ENCODE measurements around the gene ZMPSTE24. TPM values are rescaled to one million over a fixed set of nuclear protein-coding genes. Genes with fewer than 3 reads are reported as not detected.

ZMPSTE24 gene
- total and polyA plus RNA-seq, 10 of the 15 experiments (the other 5 are each of a cell fraction or from before 2014, with no cell fraction given): 21.5 to 84.4 (median 43.6) TPM

GRCh38 chr1:40303790-40304189 lies 45.8 kb downstream of the ZMPSTE24 start:
- Histone ChIP-seq H3K9ac (ENCODE audit: control insufficient read depth, insufficient read depth, low read length) (no peak overlapping the region), H3K4me1 (ENCODE audit: control insufficient read depth, insufficient read depth, low read length) (no peaks in the 10 kb centered on the region), H2AFZ (ENCODE audit: control insufficient read depth, low read depth, low read length) (no peak overlapping the region), H3K9me3 (replicated peaks; ENCODE audit: control insufficient read depth, insufficient read depth, low read length) (no peaks in the 10 kb centered on the region), H3K4me2 (ENCODE audit: control insufficient read depth, insufficient read depth) (no peak overlapping the region), H3K36me3 (ENCODE audit: control insufficient read depth in 2 of 2, insufficient read depth in 2 of 2, low read length in 1 of 2) (peaks cover 0 to 2% of the 10 kb centered on the region in 2 experiments; a peak in 2 of 4 replicates), H3K27ac (ENCODE audit: control insufficient read depth, insufficient read depth) (no peak overlapping the region), H4K20me1 (ENCODE audit: control insufficient read depth, insufficient read depth) (no peaks in the 10 kb centered on the region), H3K4me3 (no peak overlapping the region), H3K79me2 (ENCODE audit: control insufficient read depth, insufficient read depth, low read length) (no peaks in the 10 kb centered on the region), H3K27me3 (replicated peaks in 1 of 2; ENCODE audit: control insufficient read depth in 2 of 2, insufficient read depth in 2 of 2, low read length in 1 of 2) (no peaks in the 10 kb centered on the region)
- ATAC-seq: no peak
- CTCF ChIA-PET: no interaction called here
- SMC1A ChIA-PET (ENCODE audit: uncharacterized antibody, unreplicated experiment): interaction anchor here (1.7 kb wide), 1 partner anchor 151 kb away, joined by 5 read pairs; no protein-coding TSS in a partner anchor
- in situ Hi-C loops (cut with MboI) (no loop called here), intact Hi-C loops (cut with micrococcal nuclease; ENCODE audit: unreplicated experiment) (no loop called here)
- TF ChIP-seq, protein P1, sequence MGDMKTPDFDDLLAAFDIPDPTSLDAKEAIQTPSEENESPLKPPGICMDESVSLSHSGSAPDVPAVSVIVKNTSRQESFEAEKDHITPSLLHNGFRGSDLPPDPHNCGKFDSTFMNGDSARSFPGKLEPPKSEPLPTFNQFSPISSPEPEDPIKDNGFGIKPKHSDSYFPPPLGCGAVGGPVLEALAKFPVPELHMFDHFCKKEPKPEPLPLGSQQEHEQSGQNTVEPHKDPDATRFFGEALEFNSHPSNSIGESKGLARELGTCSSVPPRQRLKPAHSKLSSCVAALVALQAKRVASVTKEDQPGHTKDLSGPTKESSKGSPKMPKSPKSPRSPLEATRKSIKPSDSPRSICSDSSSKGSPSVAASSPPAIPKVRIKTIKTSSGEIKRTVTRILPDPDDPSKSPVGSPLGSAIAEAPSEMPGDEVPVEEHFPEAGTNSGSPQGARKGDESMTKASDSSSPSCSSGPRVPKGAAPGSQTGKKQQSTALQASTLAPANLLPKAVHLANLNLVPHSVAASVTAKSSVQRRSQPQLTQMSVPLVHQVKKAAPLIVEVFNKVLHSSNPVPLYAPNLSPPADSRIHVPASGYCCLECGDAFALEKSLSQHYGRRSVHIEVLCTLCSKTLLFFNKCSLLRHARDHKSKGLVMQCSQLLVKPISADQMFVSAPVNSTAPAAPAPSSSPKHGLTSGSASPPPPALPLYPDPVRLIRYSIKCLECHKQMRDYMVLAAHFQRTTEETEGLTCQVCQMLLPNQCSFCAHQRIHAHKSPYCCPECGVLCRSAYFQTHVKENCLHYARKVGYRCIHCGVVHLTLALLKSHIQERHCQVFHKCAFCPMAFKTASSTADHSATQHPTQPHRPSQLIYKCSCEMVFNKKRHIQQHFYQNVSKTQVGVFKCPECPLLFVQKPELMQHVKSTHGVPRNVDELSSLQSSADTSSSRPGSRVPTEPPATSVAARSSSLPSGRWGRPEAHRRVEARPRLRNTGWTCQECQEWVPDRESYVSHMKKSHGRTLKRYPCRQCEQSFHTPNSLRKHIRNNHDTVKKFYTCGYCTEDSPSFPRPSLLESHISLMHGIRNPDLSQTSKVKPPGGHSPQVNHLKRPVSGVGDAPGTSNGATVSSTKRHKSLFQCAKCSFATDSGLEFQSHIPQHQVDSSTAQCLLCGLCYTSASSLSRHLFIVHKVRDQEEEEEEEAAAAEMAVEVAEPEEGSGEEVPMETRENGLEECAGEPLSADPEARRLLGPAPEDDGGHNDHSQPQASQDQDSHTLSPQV (IDR thresholded peaks at IDR 0.05): no peak
- no peak for TF ChIP-seq ZNF622 (IDR thresholded peaks at IDR 0.05)
- no peak for TF ChIP-seq CBFB (IDR thresholded peaks at IDR 0.05; ENCODE audit: low read depth)
- no peak for TF ChIP-seq MEF2B (IDR thresholded peaks at IDR 0.05; ENCODE audit: partially characterized antibody, poor library complexity, severe bottlenecking)
- TF ChIP-seq PAX8 (IDR thresholded peaks at IDR 0.05): no peak
- no peak for TF ChIP-seq BCL11A (IDR thresholded peaks at IDR 0.05; ENCODE audit: low read depth, low read length)
- no peak for TF ChIP-seq PBX3 (IDR thresholded peaks at IDR 0.05; ENCODE audit: insufficient replicate concordance, low read depth, low read length)
- no peak for TF ChIP-seq NFIC (IDR thresholded peaks at IDR 0.05; ENCODE audit: low read depth, low read length)
- no peak for TF ChIP-seq EP300 (IDR thresholded peaks at IDR 0.05; ENCODE audit: borderline replicate concordance in 1 of 2, control insufficient read depth in 1 of 2, low read depth in 2 of 2, low read length in 2 of 2)
- no peak for TF ChIP-seq SMAD1 (IDR thresholded peaks at IDR 0.05; ENCODE audit: low read depth, partially characterized antibody)
- no peak for TF ChIP-seq TBL1XR1 (IDR thresholded peaks at IDR 0.05; ENCODE audit: low read depth, low read length)
- no peak for DNase-seq (ENCODE audit: low read depth, low spot score)
- no peak for FAIRE-seq
- POLR2A ChIA-PET: no interaction called here
- RAD21 ChIA-PET (ENCODE audit: unreplicated experiment): no interaction called here
- no TSS peak for BruUV-seq (replicated peaks)
- 94% methylated on average over 12 of the region's 33 CpGs for WGBS (ENCODE audit: insufficient coverage, insufficient replicate concordance, low lambda C conversion rate, missing lambda C conversion rate)
